Fibroblast of the conjunctiva (primary cell): Measurements from ENCODE around the gene PRKCE.
"Not testable (repeated sequence)": the region's sequence is repeated elsewhere in the genome, so short reads cannot be mapped to it uniquely, and the experiment has no call there.

ENCODE experiments used
- DNase-seq: peaks from one replicate; pipeline ENCODE4 v3.0.0-alpha.2; 2010; ENCODE audit warnings: low read depth

PRKCE gene

DNA sequence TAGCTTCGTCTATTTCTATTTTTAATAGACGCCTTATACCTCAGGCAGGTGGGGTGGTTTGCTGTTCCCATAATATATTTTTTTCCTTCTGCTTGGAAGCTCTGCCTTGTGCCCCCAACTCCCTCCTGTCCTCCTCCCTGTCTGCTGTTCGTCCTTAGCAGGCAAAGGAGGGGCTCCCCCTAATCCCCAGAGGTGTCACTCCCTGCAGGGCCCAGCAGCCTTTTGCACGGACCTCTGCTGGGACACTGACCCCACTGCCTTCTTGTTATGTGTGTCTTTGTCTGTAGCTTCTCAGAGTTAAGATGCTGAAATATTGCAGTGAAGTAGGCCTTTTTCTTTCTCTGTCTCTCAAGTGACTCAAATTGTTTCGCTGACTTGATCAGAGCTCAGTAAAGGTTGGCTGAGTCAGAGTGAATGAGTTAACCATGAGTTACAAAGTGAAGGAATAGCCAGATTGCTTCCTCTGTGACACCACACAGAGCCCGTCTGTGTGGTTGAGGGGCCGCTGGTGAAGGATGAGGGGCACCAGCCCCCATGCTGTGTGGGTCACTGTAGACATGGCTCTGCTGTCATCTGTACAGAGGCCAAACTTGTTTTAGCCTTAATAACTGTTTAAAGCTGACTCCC, 47.7 kb downstream of the PRKCE start:
- DNase-seq: peak; percentile 21

DNA sequence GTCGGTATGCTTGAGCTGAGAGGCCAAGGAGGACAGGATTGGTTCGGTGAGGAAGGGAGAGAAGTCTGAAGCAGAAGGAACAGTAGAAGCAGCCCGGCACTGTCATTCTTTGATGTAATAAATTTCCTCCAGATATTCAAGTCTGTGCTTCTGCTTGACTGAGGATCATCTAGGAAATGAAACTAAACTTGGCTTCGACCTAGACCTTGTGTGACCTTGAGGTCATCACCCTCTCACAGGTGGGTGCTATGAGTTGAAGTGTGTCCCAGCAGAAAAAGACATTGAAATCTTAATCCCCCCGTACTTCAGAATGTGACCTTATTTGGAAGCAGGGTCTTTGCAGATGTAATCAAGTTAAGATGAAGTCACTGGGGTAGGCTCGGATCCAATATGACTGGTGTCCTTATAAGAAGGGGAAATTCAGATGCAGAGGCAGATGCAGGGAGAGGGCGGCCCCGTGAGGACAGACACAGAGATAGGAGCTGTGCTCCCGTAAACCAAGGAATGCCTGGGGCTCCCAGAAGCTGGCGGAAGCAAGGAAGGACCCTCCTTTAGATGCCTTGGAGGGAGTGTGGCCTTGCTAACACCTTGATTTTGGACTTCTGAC, 49.0 kb downstream of the PRKCE start:
- DNase-seq: no peak

DNA sequence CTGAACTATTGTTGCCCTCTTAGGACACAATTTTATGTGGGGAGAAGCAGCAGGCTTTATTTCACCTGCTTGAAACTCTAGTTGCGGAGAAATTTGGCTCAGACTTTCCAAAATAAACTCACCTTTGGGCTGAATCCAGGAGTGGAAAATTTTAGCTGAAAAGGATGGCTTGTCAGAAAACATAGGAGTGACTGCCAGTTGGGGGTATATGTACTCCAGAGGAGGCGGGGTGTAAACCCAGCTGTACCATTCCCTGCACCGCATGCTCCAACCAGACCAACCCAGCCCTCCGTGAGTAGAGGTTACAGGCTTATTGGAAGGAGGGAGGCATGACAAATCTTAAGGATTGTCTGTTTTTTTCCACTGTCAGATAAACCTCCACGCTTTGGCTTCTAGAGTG, 53.8 kb downstream of the PRKCE start:
- no peak for DNase-seq

DNA sequence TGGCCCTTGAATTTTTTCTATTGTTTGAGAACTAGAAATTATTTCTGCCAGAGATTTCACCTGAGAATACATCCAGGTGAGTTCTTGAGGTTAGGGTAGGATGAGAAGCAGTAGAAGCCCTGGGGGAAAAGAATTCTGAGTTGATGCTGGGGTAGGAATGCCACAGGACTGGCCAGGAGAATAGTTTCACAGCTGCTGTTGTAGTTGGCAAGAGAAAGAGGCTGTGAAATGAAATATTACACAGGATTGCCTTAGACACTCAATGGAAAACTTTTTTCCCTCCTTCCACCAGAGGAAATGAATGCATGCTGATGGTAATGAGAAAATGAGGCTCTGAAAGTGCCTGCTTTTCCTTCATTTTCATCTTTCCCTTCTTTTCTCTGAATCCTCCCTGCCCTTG, 54.6 kb downstream of the PRKCE start:
- DNase-seq: peak; percentile 29

DNA sequence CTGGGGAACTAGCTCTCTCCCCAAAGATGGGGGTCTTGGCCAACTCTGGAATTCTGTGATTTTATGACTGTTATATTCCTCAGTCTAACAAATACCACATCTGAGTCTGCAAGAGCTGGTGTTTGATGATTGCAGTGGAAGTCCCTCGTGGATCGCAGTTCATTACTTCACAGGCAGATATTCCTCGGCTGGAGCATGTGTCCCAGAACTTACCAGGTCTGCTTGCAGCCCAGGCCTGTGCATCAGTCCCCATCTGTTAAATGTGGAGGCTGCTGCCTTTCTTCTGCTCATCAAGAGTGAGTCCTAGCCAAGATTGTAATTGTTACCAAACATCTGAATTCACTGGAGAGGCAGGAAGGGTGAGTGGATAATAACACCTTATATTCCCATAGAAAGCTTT, 55.5 kb downstream of the PRKCE start:
- DNase-seq: no peak

DNA sequence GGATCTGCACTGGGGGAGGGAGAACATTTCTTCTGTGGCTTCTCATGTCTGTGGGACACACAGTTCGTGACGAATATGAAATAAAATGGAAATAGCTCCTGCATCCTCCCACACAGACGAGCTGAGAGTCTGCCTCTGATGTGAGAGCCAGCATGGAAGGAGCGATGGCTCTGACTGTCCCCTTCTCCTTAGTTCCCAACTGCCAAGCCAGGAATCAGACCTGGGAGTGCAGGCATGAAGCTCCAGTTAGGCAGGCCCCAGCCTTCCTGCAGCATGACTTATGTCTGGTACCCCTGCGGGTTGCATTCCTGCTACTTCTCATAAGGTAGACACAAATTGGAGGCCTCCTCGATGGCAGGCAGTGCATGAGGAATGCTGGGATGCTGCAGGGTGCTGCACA, 56.2 kb downstream of the PRKCE start:
- DNase-seq: no peak

DNA sequence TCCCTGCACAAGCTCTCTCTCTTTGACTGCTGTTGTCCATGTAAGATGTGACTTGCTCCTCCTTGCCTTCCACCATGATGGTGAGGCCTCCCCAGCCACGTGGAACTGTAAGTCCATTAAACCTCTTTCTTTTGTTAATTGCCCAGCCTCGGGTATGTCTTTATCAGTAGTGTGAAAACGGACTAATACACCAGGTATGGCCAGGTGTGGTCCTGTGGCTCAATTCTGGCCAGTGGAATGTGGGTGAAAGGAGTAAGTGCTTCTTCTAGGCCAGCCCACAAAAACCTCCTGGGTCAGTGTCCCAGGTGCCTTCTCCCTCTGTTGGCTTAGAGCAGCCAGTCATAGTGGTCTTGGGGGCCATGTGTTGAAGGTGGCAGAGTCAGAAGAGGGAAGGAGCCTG, 57.0 kb downstream of the PRKCE start:
- no peak for DNase-seq

DNA sequence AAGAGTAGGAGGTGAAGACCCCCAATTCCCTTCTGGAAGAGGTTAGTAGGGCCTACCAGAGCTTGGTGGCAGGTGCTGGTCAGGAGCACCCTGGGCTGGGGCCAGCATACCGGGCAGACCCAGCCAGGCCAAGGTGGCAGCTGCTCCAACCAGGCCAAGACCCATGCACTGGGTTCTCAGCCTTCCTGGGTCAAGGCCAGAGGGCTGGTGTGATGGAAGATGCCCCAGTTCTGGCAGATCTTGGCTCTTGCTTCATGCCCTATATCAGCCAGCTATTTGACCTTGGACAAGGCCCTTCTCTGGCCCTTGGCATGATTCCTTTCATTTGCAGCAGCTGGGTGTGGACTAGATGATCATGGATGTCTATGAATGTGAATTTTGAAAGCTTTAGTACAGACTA, 57.7 kb downstream of the PRKCE start:
- DNase-seq: no peak

DNA sequence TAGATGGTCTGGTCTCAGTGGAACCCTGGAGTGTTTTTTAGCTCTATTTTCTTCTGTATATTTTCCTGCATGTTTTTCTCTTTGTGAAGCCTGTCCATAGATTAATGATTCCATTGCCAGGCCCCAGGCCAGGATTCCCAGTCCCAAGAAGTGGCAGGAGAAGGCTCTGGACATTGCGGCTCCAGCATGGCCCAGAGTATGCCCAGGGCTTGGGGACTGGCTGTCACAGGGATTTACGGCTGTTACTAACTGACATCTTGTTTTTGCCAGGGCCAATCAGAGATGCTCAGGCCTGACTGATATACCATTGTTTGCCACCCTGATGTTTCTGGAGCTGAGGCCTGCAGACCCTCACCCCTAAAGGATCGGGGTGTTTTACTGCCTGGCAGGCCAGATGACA, 59.0 kb downstream of the PRKCE start:
- no peak for DNase-seq

DNA sequence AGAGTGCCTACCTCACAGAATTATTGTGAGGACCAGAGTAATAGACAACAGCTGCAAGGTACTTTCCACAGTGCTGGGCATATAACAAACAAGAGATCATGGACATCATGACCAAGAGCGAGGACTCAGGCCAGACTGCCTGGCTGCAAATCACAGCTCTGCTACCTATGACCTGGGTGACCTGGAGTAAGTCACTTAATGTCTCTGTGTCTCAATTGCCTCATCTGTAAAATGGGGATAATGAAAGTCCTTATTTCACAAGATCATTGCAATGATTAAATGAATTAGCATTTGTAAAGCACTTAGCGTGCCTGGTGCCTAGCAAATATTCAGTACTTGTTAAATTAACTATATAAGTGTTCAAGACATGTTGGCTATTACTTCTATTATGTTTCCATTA, 59.7 kb downstream of the PRKCE start:
- DNase-seq: no peak

DNA sequence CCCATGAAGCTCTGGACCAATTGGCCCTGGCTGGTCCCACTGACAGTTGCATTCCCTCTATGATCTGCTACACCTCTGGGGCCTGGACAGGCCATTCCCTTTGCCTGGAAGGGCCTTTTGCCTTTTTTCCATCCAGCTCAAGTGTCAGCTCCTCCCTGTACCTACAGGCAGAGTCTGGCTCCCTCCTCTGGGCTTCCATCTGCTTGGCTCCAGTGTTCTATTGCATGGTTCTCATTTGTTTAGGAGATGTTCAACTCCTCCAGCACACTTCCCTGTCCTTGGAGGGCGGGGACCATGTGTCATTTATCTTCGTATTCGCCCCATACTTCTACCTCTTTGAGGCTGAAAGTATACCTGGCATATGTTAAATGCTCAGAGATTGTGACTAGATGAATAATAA, 61.1 kb downstream of the PRKCE start:
- DNase-seq: no peak

DNA sequence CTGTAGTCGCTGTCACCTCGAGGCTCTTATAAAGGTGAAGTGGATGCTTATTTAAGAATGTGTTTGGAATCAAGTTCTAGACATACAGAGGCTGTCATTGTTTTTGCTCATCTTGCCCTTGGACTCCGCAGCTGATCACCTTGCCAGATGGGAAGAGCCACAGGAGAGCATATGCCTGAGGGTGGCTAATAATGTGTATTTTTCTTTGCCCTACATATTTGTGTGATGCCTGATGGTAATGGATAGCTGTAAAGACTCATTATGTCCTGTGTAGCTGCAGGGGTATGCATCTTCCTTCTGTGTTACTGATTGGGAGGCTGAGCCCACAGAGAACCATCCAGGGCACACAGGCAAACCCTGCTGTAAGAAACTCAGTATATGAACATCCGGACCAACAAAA, 61.7 kb downstream of the PRKCE start:
- DNase-seq: no peak

DNA sequence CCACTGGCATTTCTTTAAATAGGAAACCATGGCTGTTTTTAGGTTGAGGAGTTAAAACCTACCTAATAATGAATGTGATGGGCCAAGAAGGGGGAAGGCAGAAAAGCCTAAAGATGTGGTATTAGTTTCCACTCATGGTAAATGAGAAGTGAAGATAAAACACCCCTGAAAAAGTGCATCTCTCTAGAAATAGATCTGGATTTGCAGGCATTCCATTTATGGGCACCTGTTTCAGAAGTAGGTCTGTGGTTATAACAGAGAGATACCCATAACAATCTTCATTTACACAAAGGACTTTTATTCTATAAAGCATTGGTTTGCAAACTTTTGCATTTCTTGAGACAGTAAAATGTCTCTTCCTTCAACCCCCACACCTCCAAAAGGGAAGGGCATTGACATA, 62.1 kb downstream of the PRKCE start:
- DNase-seq: no peak

DNA sequence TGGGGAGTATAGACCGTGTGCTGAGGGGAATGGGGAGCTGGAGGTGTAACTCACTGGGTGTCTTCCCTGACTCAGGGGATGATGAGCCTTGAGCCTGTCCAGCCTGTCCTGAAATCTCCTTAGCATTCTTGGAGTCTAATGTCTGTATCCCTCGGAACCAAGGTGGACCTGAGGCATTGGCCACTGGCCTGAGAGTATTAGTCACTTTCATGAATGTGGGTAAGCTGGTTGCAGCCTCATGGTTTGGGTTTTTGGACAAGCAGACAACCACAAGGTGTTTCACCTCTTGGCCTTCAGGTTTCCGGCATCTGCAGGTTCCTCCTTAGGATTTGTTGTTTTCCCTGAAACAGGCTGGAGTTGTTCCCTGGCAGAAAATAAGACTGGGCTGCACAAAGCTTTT, 63.2 kb downstream of the PRKCE start:
- DNase-seq: no peak

DNA sequence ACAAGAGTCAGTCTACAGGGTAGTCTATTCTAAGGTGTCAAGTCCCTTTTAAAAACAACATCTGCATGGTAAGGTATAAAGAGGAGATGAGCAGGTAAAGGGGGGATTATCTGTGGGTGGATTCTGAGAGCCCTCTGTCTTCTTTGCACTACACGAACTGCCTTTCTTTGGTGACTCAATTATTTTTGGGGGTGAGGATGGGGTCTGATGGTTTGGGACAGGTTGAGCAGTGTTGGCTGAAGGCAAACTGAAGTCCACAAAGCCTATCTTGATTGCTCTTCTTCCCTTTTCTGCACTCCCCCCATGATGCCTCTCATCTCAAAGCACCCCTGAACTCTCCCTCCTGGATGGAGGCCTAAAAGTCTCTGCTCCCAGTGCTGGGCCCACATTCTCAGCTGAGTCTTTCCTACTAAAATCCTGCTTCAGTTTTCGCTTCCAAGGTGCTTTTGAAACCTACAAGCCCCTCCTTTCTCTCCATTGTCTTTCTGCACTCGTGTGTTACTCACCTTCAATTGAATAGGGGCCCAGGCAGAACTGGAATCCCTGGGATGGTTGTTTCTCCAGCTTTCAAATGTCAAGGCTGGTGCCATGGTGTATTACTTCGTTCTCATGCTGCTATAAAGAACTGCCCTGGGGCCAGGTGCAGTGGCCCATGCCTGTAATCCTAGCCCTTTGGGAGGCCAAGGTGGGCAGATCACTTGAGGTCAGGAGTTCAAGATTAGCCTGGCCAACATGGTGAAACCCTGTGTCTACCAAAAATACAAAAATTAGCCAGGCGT, 64.3 kb downstream of the PRKCE start:
- no peak for DNase-seq

DNA sequence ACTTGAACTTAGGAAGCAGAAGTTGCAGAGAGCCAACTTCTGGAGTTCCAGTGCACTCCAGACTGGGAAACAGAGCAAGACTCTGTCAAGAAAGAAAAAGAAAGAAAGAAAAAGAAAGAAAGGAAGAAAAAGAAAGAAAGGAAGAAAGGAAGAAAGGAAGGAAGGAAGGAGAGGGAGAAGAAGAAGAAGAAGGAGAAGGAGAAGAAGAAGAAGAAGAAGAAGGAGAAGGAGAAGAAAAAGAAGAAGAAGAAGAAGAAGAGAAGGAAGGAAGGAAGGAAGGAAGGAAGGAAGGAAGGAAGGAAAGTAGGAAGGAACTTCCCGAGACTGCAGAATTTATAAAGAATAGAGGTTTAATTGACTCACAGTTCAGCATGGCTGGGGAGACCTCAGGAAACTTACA, 65.0 kb downstream of the PRKCE start:
- DNase-seq: not testable (repeated sequence)

DNA sequence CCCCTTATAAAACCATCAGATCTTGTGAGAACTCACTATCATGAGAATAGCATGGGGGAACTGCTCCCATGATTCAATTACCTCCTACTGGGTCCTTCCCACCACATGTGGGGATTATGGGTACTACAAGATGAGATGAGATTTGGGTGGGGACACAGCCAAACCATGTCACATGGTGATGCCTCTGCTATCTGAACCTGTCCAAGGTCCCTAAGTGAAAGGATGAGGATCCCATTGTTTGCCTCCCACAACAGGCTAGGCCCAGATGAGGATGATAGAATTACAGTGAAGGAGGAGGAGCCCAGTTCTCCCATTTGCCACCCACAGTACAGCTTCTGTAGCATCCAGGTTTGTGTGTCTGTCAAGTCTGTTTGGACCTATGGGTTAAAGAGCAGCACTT, 65.4 kb downstream of the PRKCE start:
- no peak for DNase-seq

DNA sequence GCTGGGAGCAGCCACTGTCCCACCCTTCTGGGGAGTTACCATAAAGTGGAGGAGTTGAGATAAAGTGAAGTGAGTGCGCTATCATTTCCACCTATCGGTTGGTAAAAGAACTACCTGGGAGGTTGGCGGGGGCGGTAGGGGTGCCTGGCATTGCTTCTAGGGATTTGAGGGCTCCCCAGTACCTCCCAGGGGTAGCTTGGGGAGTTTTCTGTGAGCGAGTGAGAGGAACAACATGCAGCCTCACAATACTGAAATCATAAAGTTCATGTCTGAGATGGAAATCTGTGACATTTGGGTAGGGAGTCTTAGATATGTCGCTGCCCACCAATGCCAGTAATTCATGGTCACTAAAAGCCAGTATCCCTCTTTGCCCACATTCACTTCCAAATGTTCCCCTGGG, 68.7 kb downstream of the PRKCE start:
- no peak for DNase-seq

DNA sequence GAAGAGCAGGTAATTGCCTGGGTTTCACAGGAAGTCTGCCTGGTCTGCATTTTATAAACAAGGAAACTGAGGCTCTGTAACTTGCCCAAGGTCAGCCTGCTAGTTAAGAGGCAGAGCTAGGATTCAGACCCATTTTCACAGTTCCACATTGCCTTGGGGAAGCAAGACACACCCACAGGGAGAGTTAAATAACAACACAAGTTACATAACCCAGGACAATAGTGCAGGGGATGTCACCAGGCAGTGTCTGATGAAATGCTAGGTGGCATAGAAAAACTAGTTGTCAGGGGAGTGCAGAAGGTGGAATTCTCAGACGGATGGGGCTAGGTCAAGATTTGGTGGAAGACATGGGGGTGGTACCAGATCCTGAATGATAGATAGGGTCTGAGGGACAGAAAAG, 69.7 kb downstream of the PRKCE start:
- DNase-seq: no peak

DNA sequence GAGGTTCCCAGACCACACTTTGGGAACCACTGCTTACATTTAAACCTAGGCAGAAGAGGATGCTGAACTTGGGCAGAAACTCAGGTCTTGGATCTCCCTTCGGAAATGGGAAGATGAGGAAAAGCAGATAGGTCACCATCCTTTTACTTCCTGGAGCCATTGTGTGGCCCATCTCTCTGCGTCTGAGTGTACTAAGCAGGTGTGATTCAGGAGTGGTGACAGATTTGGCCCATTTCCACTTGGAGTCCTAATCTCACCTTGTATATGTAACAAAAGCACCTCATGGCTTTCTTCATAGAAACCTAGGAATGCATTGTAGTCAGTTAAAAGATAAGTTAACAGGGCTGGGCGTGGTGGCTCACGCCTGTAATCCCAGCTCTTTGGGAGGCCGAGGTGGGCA, 71.0 kb downstream of the PRKCE start:
- DNase-seq: no peak

DNA sequence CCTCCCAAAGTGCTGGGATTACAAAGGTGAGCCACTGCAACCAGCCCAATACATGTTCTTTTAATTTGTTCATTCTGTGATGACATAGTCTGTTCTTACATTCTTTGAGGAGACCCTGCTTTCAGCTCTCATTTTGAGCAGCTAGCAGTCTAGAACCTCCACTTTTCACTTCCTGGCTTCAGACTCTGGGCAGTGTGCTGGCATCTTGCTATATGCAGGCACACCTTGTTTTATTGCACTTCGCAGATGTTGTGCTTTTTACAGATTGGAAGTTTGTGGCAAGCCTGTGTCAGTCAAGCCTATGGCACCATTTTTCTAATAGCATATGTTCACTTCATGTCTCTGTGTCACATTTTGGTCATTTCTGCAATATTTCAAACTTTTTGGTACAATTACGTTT, 72.4 kb downstream of the PRKCE start:
- no peak for DNase-seq

DNA sequence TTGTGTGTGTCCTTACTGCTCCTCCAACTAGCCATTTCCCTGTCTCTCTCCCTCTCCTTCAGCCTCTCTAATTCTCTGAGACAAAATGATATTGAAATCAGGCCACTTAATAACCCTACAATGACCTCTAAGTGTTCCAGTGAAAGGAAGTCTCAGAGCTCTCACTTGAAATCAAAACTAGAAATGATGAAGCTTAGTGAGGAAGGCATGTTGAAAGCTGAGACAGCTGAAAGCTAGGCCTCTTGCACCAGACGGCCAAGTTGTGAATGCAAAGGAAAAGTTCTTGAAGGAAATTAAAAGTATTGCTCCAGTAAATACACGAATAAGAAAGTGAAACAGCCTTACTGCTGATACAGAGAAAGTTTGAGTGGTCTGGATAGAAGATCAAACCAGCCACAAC, 72.9 kb downstream of the PRKCE start:
- DNase-seq: no peak

DNA sequence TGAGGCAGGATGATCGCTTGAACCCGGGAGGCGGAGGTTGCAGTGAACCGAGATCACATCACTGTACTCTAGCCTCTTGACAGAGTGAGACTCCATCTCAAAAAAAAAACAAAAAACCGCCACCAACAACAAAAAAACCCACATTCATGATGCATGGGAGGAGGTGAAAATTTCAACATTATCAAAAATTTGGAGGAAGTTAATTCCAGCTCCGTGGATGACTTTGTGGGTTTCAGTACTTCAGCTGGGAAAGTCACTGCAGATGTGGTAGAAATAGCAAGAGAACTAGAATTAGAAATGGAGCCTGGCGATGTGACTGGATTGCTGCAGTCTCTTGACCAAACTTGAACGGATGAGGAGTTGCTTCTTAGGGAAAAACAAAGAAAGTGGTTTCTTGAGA, 74.3 kb downstream of the PRKCE start:
- no peak for DNase-seq

DNA sequence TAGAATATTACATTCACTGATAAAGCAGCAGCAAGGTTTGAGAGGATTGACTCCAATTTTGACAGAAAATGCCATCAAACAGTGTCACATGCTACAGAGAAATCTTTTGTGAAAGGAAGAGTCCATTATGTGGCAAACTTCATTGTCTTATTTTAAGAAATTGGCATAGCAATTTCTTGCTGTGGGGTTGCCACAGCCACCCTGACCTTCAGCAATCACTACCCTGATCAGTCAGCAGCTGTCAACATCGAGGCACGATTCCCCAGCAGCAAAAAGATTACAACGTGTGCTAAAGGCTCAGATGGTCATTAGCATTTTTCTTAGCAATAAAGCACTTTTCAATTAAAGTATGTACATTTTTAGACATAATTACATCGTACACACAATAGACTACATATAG, 74.7 kb downstream of the PRKCE start:
- DNase-seq: no peak
